HepG2 (cell line): ENCODE data around the gene RINL. TPM values are rescaled to one million over a fixed set of nuclear protein-coding genes. Genes with fewer than 3 reads are reported as not detected.
A peak's percentile ranks its signal among the peaks of the same experiment; 100 is the strongest.

Experiments used
- ELF4 ChIP-seq: sonication (generic); formaldehyde crosslinking; IDR thresholded peaks from 2 replicates; pipeline ENCODE4 v1.5.0; 2020; ENCODE audit warnings: missing genetic modification reagents, mild to moderate bottlenecking, moderate library complexity, borderline replicate concordance
- EP300 ChIP-seq, 3 experiments: sonication (generic) in 1 of 3; formaldehyde crosslinking in 1 of 3; IDR thresholded peaks; 2 replicates each; pipeline versions ENCODE4 v1.5.1 to v1.6.1; 2011 to 2020; ENCODE audit warnings: low read depth in 2 of 3, low read length in 2 of 3, borderline replicate concordance in 1 of 3, improper control_type of control experiment in 1 of 3, mild to moderate bottlenecking in 1 of 3, missing genetic modification reagents in 1 of 3, moderate library complexity in 1 of 3
- FOXP1 ChIP-seq, 2 experiments: fragments of 450-650 bp in 1 of 2; IDR thresholded peaks; 2 replicates each; pipeline ENCODE4 v1.6.1; 2017 to 2018; ENCODE audit warnings: antibody characterized with exemption in 1 of 2
- KLF16 ChIP-seq, 2 experiments: sonication (generic) in 1 of 2; formaldehyde crosslinking in 1 of 2; IDR thresholded peaks; 2 replicates each; pipeline versions ENCODE4 v1.6.1 to v1.8.0; 2016 to 2023; ENCODE audit warnings: missing genetic modification reagents in 2 of 2, missing compliant biosample characterization in 1 of 2
- LBX2 ChIP-seq: sonication (generic); formaldehyde crosslinking; IDR thresholded peaks from 2 replicates; pipeline ENCODE4 v1.5.0; 2020; ENCODE audit warnings: missing genetic modification reagents, mild to moderate bottlenecking, borderline replicate concordance
- MYC ChIP-seq: sonication (generic); formaldehyde crosslinking; IDR thresholded peaks from 2 replicates; pipeline ENCODE4 v1.9.0; 2021; ENCODE audit warnings: missing genetic modification reagents, borderline replicate concordance
- NFE2L2 ChIP-seq: fragments of 150-350 bp; IDR thresholded peaks from 2 replicates; pipeline ENCODE4 v1.6.1; 2014; ENCODE audit warnings: low read length
- ONECUT2 ChIP-seq: sonication (generic); formaldehyde crosslinking; IDR thresholded peaks from 2 replicates; pipeline ENCODE4 v1.4.0; 2020; ENCODE audit warnings: missing genetic modification reagents
- PAF1 ChIP-seq: IDR thresholded peaks from 2 replicates; pipeline ENCODE4 v1.6.1; 2016; ENCODE audit warnings: missing genetic modification reagents, missing compliant biosample characterization
- RBFOX2 ChIP-seq: fragments of 200-400 bp; formaldehyde crosslinking; IDR thresholded peaks from 2 replicates; pipeline ENCODE4 v1.6.1; 2017; ENCODE audit warnings: low read depth, mild to moderate bottlenecking, low read length
- TBP ChIP-seq: sonication (generic); formaldehyde crosslinking; IDR thresholded peaks from 2 replicates; pipeline ENCODE4 v1.5.0; 2020; ENCODE audit warnings: missing genetic modification reagents
- TOPORS ChIP-seq: sonication (generic); formaldehyde crosslinking; IDR thresholded peaks from 2 replicates; pipeline ENCODE4 v1.8.0; 2023; ENCODE audit warnings: mild to moderate bottlenecking, missing genetic modification reagents
- YY1 ChIP-seq: IDR thresholded peaks from 2 replicates; pipeline ENCODE4 v1.6.1; 2011; ENCODE audit warnings: low read length, low read depth, moderate library complexity, mild to moderate bottlenecking; ENCODE audit not compliant: insufficient read depth, insufficient replicate concordance
- ZBTB7A ChIP-seq: sonication (generic); formaldehyde crosslinking; IDR thresholded peaks from 2 replicates; pipeline ENCODE4 v1.8.0; 2022; ENCODE audit warnings: mild to moderate bottlenecking, missing genetic modification reagents
- ZNF329 ChIP-seq: sonication (generic); formaldehyde crosslinking; IDR thresholded peaks from 2 replicates; pipeline ENCODE4 v1.9.0; 2021; ENCODE audit warnings: low read depth, mild to moderate bottlenecking, missing genetic modification reagents
- ZNF513 ChIP-seq: sonication (generic); formaldehyde crosslinking; conservative IDR thresholded peaks from 2 replicates; pipeline ENCODE4 v1.5.0; 2020; ENCODE audit warnings: missing genetic modification reagents
- ZNF678 ChIP-seq: sonication (generic); formaldehyde crosslinking; IDR thresholded peaks from 2 replicates; pipeline ENCODE4 v1.4.0; 2020; ENCODE audit warnings: mild to moderate bottlenecking, missing genetic modification reagents
- ZNF776 ChIP-seq: sonication (generic); formaldehyde crosslinking; IDR thresholded peaks from 2 replicates; pipeline ENCODE4 v1.4.0; 2020; ENCODE audit warnings: mild to moderate bottlenecking, missing genetic modification reagents
- polyA plus RNA-seq, 8 experiments: library from polyadenylated mRNA; depleted of rRNA in 3 of 8; stranded (reverse) in 7 of 8; unstranded in 1 of 8; fragments of >200 nt; fragmentation: Illumina TruSeq in 4 of 8; extraction: Trizol in 4 of 8; gene quantifications; 2 replicates each; pipeline versions ENCODE4 v1.2.1 to v1.2.3, GENCODE V29; 2011 to 2016; ENCODE audit warnings: low read depth in 4 of 8, missing spikeins in 1 of 8, mixed read lengths in 1 of 8; ENCODE audit not compliant: insufficient read depth in 1 of 8
- total RNA-seq, 5 experiments: library from RNA; depleted of rRNA; stranded (reverse); fragments of >200 nt; fragmentation: Illumina TruSeq; extraction: Trizol; gene quantifications; 2 replicates each; pipeline ENCODE4 v1.2.3, GENCODE V29; 2016; ENCODE audit warnings: low read depth in 1 of 5
- TF ChIP-seq, protein P1 (sequence below): sonication (generic); formaldehyde crosslinking; IDR thresholded peaks from 2 replicates; pipeline ENCODE4 v1.4.0; 2020; ENCODE audit warnings: mild to moderate bottlenecking, low read depth, missing genetic modification reagents
- TF ChIP-seq, protein P2 (sequence below): sonication (generic); formaldehyde crosslinking; IDR thresholded peaks from 2 replicates; pipeline ENCODE4 v1.5.0; 2020; ENCODE audit warnings: mild to moderate bottlenecking, missing genetic modification reagents
- TF ChIP-seq, protein P3 (sequence below): sonication (generic); formaldehyde crosslinking; IDR thresholded peaks from 2 replicates; pipeline ENCODE4 v1.5.1; 2020; ENCODE audit warnings: mild to moderate bottlenecking, moderate library complexity, missing genetic modification reagents

The RINL gene
- total and polyA plus RNA-seq, 2 of the 13 experiments (the other 11 are each of a cell fraction or from before 2014, with no cell fraction given): 11.4 to 18.0 TPM

GRCh38 chr19:38849147-38849859 lies 28.8 kb downstream of the RINL start (continued):
- TF ChIP-seq, protein P1, sequence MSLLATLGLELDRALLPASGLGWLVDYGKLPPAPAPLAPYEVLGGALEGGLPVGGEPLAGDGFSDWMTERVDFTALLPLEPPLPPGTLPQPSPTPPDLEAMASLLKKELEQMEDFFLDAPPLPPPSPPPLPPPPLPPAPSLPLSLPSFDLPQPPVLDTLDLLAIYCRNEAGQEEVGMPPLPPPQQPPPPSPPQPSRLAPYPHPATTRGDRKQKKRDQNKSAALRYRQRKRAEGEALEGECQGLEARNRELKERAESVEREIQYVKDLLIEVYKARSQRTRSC (CRISPR knock-in tag): 0 out of 2 replicates have a peak, but pooled peaks have one; percentile 23
- TF ChIP-seq ZNF678 (CRISPR knock-in tag) (no peak), YY1 (no peak), TBP (no peak), TOPORS (CRISPR knock-in tag) (no peak), ZBTB7A (no peak), PAF1 (CRISPR knock-in tag) (no peak), ZNF776 (CRISPR knock-in tag) (no peak), ZNF329 (no peak), NFE2L2 (no peak), ONECUT2 (no peak), KLF16 (CRISPR knock-in tag; IDR thresholded peaks at IDR 0.05) (peak in 1 of 2 experiments; percentile 62; a peak in 2 of 4 replicates), MYC (CRISPR knock-in tag) (peak; percentile 83; the same call in 1 of the 2 replicates), EP300 (IDR thresholded peaks at IDR 0.05; ENCODE audit: low read depth in 2 of 2, low read length in 2 of 2) (no peak; a peak in 1 of 4 replicates), EP300 (CRISPR knock-in tag; IDR thresholded peaks at IDR 0.05; ENCODE audit: borderline replicate concordance) (no peak), ZNF513 (CRISPR knock-in tag) (no peak), LBX2 (no peak), RBFOX2 (no peak; the same call in 1 of the 2 replicates), FOXP1 (IDR thresholded peaks at IDR 0.05) (no peak), FOXP1 (CRISPR knock-in tag; IDR thresholded peaks at IDR 0.05) (no peak), ELF4 (CRISPR knock-in tag) (no peak; the same call in 1 of the 2 replicates)
- TF ChIP-seq, protein P2, sequence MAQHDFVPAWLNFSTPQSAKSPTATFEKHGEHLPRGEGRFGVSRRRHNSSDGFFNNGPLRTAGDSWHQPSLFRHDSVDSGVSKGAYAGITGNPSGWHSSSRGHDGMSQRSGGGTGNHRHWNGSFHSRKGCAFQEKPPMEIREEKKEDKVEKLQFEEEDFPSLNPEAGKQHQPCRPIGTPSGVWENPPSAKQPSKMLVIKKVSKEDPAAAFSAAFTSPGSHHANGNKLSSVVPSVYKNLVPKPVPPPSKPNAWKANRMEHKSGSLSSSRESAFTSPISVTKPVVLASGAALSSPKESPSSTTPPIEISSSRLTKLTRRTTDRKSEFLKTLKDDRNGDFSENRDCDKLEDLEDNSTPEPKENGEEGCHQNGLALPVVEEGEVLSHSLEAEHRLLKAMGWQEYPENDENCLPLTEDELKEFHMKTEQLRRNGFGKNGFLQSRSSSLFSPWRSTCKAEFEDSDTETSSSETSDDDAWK (CRISPR knock-in tag): no peak
- TF ChIP-seq, protein P3, sequence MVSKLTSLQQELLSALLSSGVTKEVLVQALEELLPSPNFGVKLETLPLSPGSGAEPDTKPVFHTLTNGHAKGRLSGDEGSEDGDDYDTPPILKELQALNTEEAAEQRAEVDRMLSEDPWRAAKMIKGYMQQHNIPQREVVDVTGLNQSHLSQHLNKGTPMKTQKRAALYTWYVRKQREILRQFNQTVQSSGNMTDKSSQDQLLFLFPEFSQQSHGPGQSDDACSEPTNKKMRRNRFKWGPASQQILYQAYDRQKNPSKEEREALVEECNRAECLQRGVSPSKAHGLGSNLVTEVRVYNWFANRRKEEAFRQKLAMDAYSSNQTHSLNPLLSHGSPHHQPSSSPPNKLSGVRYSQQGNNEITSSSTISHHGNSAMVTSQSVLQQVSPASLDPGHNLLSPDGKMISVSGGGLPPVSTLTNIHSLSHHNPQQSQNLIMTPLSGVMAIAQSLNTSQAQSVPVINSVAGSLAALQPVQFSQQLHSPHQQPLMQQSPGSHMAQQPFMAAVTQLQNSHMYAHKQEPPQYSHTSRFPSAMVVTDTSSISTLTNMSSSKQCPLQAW (CRISPR knock-in tag): peak; percentile 9; the same call in 1 of the 2 replicates
